ENCODE measurements around the gene GABRD.

DNA sequence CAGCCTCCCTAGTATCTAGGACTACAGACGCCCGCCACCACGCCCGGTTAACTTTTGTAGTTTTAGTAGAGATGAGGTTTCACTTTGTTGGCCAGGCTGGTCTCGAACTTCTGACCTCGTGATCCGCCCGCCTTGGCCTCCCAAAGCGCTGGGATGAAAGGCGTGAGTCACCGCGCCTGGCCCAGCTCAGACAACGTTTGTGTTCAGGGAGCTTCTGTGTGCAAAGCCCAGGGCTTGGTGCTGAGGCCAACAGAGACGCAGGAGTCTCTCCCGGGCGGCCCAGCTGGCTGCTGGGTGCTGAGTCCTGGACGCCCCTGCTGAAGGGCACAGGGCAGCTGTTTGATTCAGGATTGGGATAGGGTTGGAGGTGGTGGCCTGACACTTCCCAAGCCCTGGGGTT is 34.1 kb downstream of the GABRD start:
- TF ChIP-seq, protein P1, sequence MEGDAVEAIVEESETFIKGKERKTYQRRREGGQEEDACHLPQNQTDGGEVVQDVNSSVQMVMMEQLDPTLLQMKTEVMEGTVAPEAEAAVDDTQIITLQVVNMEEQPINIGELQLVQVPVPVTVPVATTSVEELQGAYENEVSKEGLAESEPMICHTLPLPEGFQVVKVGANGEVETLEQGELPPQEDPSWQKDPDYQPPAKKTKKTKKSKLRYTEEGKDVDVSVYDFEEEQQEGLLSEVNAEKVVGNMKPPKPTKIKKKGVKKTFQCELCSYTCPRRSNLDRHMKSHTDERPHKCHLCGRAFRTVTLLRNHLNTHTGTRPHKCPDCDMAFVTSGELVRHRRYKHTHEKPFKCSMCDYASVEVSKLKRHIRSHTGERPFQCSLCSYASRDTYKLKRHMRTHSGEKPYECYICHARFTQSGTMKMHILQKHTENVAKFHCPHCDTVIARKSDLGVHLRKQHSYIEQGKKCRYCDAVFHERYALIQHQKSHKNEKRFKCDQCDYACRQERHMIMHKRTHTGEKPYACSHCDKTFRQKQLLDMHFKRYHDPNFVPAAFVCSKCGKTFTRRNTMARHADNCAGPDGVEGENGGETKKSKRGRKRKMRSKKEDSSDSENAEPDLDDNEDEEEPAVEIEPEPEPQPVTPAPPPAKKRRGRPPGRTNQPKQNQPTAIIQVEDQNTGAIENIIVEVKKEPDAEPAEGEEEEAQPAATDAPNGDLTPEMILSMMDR (IDR thresholded peaks at IDR 0.05; ENCODE audit: low read depth, low read length, poor library complexity, severe bottlenecking): no peak
- no peak for TF ChIP-seq EZH2phosphoT487 (IDR thresholded peaks at IDR 0.05; ENCODE audit: borderline replicate concordance, low read length)
